BE2C (cell line): ENCODE results near the gene SYCN.
A peak's percentile ranks its signal among the peaks of the same experiment; 100 is the strongest.

Experiments used
- DNase-seq: peaks from one replicate; pipeline ENCODE4 v3.0.0-alpha.2; 2020
- H3K27me3 ChIP-seq: fragments of 250-450 bp; sonication (Bioruptor Pico); 2 replicates; pipeline ENCODE4 v1.5.1; 2020; ENCODE audit warnings: mild to moderate bottlenecking
- H3K36me3 ChIP-seq: fragments of 250-450 bp; sonication (Bioruptor Pico); 2 replicates; pipeline ENCODE4 v1.5.1; 2020; ENCODE audit warnings: mild to moderate bottlenecking
- H3K4me1 ChIP-seq: fragments of 250-450 bp; sonication (Bioruptor Pico); 2 replicates; pipeline ENCODE4 v1.5.1; 2020
- H3K4me3 ChIP-seq: 2 replicates; pipeline ENCODE4 v1.5.1; 2011; ENCODE audit warnings: low read depth, low read length
- H3K9me3 ChIP-seq: fragments of 250-450 bp; sonication (Bioruptor Pico); 2 replicates; pipeline ENCODE4 v1.5.1; 2020
- TF ChIP-seq, protein P1 (sequence below): IDR thresholded peaks from 2 replicates; pipeline ENCODE4 v1.5.1; 2012; ENCODE audit warnings: mild to moderate bottlenecking, low read depth, low read length

The SYCN gene

DNA sequence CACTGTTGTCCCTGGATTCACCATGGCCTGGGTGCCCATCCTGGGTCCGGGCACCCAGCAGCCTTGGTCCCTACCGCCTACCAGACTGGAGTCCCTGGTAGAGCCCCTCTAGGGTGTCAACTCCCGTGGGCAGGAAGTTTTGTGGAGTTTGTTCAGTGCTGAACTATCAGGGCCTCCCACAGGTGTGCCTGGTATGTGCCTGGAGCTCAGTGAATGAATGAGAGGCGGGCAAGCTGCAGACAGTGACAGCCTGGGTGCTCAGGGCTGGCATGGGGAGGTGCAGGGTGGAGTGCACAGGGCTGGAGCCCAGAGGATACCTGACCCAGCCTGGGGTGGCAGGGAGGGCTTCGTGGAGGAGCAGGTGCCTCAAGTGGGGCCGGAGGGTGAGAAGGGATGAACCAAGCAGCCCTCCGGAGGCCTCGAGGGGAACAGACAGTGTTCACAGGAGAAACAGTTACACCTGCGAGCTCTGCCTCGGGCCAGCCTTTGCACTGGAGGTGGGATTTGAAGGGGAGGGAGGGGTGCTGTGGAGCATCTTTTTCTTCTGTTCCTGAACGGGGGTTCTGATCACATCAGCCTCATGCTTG, 48.9 kb downstream of the SYCN start:
- H3K4me1 ChIP-seq: peaks cover 14% of the 10 kb centered on the region
- H3K9me3 ChIP-seq: no peaks in the 10 kb centered on the region
- no peaks in the 10 kb centered on the region for H3K27me3 ChIP-seq
- no peak overlapping the region for H3K4me3 ChIP-seq
- peak; percentile 10 for DNase-seq
- TF ChIP-seq, protein P1, sequence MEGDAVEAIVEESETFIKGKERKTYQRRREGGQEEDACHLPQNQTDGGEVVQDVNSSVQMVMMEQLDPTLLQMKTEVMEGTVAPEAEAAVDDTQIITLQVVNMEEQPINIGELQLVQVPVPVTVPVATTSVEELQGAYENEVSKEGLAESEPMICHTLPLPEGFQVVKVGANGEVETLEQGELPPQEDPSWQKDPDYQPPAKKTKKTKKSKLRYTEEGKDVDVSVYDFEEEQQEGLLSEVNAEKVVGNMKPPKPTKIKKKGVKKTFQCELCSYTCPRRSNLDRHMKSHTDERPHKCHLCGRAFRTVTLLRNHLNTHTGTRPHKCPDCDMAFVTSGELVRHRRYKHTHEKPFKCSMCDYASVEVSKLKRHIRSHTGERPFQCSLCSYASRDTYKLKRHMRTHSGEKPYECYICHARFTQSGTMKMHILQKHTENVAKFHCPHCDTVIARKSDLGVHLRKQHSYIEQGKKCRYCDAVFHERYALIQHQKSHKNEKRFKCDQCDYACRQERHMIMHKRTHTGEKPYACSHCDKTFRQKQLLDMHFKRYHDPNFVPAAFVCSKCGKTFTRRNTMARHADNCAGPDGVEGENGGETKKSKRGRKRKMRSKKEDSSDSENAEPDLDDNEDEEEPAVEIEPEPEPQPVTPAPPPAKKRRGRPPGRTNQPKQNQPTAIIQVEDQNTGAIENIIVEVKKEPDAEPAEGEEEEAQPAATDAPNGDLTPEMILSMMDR: no peak
- no peaks in the 10 kb centered on the region; the same call in 1 of the 2 replicates for H3K36me3 ChIP-seq

DNA sequence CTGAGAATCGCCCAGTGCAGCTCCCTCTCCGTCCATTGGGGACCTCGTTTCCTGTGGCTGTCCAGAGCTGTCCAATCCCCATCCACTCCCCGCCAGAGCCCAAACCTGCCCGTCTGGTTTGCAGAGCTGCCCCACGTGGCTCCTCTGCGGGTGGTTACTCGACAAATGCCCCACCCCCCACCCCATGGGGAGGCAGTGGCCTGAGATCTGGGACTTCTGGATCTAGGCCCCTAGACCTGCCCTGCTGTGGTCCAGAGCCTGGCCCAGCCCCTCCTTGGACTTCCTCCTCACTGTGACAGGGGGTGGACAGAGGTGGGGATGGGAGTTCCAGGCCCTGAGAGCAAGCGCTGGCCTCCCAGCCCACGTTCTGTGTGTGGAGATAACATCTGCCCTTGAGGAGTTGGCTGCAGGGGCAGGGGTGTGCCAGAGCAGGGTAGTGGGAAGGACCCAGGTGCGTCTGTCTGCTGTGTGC, 49.4 kb downstream of the SYCN start:
- Histone ChIP-seq H3K4me1 (peaks cover 14% of the 10 kb centered on the region), H3K27me3 (no peaks in the 10 kb centered on the region), H3K36me3 (no peaks in the 10 kb centered on the region; the same call in 1 of the 2 replicates), H3K4me3 (no peak overlapping the region), H3K9me3 (no peaks in the 10 kb centered on the region)
- TF ChIP-seq, protein P1: peak; percentile 15; the same call in 1 of the 2 replicates
- DNase-seq: peak; percentile 80

DNA sequence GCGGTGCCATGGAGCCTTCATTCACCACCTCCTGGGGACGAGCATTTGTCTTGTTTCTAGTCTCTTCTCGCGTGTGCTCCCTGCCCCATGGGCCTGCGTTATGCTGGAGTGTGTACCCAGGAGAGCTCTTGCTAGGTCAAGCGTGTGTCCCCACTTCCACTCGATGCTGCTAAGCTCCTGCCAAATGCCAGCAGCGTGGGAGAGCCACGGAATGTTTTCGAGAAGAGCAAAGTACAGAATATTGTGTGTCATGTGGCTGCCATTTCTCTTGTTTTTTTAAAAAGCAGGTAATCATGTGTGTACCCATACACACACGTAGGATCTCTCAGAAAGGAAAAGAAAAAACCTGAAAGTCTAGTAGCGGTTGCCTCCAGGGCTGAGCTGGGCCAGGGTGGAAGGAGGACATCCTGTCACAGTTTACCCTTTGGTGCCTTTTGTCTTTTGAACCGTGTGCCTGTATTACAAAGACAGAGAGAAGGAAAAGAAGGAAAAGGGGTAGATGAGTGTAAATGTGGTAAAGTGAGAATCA, 49.9 kb downstream of the SYCN start:
- H3K4me3 ChIP-seq: no peak overlapping the region
- peaks cover 14% of the 10 kb centered on the region for H3K4me1 ChIP-seq

More for the DNA sequence above, 49.9 kb downstream of the SYCN start:
- H3K9me3 ChIP-seq: no peaks in the 10 kb centered on the region
- TF ChIP-seq, protein P1: no peak
- no peaks in the 10 kb centered on the region; the same call in 1 of the 2 replicates for H3K36me3 ChIP-seq
- DNase-seq: no peak
- no peaks in the 10 kb centered on the region for H3K27me3 ChIP-seq
